Stimulated activated CD4-positive, alpha-beta T cell treated with anti-CD3 and anti-CD28 coated beads, Interleukin-1b, Interleukin-23, amount 100 ng/mL, for 4 hours (primary cell): ENCODE results near the gene TLCD5.

Source experiments
- DNase-seq, 2 donors: peaks; one replicate each; pipeline ENCODE4 v3.0.0-alpha.2; 2020; ENCODE audit warnings: low read depth in 2 of 2

TLCD5 gene

DNA sequence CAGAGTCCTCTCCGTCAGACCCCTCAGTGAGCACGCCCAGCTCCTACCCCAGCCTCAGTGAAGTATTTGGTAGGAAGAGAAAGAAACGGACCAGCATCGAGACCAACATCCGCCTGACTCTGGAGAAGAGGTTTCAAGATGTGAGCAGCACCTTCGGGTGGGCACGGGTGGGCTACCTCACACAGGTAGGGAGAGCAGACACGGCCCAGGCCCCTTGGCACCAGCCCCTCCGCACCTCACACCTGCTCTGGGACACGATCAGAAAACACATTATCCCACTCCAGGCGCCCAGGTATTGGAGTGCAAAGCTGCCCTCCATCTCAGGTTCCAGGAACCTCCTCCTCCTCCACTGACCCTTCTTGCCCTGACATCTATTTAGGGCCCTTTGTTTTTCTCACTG is 17.6 kb upstream of the TLCD5 start:
- DNase-seq = no peak

DNA sequence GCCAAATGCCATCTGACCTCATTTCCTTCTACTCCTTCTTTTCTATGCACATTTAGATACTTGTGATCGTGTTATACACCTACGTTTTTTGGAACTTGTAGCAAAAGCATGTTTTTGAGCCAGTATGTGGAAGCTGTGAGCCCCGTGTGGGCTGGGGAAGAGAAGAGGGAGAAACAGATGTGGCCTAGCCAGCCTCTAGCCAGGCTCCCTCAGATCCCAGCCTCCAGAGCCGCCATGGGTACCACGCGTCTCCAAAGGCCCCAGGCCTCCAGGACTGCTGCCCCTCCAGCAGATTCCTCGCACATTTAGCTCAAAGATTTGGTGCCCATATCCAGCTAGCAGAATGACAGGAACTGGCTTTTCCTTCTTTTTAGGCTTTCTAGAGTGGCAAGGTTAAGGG is 17.0 kb upstream of the TLCD5 start:
- no peak for DNase-seq

DNA sequence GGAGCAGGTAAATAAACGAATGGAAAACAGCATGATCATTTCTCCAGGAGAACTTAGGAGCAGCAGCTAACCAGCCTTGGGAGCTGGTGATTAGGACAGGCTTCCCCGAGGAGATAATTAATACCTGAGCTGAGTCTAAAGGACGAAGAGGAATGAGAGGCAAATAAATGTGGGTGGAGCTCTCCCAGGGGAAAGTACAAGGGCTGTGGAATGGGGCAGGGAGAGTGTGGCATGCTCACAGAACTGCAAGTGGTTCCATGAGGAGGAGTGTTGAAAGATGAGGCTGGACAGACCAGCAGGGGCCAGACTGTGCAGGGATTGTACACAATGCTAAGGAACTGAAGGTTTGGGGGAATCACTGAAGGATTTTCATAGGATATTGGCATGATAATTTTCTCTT is 14.2 kb upstream of the TLCD5 start:
- no peak for DNase-seq

DNA sequence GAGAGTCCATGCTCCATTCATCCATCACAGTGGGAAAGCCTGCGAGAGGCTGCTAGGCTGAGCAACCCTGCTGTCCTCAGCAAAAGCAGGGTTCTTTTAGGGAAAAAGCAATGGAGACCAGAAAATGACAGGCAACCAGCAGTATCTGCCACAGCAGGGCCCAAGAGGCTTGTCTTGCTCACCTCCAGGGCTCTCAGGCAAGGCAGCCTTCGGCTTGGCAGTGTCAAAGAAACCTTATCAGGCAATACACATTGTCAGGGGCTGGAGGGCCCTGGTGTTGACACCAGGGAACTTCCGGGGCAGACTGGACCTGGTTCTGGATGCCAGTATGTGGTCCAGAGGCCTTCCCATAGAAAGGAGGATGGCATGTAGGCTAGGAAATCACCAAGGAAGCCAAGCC is 10.2 kb upstream of the TLCD5 start:
- no peak for DNase-seq

- DNase-seq = no peak
Measured at GRCh38 chr11:120316880-120317688, 8.0 kb upstream of the TLCD5 start.

- DNase-seq = no peak
Measured at GRCh38 chr11:120317689-120318480, 7.2 kb upstream of the TLCD5 start.

DNA sequence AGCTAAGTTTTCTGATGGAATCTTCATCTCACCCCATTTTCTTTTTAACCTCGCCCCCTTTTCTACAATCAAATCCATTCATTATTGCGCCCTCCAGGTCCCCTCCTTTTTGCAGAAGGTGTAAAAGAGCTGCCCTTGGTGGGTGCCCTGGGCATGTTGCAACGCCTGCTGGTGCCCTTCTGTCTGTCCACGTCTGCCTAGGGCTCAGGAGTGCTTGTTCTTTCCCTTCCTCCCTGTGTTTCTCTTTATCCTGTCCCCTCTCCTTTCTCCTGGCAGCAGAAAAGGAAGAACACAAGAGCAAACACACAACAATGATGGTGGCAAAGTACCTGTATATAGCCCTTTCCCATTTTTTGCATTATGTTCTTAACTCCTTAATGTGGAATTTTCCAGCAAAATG is 6.2 kb upstream of the TLCD5 start:
- DNase-seq = no peak

DNA sequence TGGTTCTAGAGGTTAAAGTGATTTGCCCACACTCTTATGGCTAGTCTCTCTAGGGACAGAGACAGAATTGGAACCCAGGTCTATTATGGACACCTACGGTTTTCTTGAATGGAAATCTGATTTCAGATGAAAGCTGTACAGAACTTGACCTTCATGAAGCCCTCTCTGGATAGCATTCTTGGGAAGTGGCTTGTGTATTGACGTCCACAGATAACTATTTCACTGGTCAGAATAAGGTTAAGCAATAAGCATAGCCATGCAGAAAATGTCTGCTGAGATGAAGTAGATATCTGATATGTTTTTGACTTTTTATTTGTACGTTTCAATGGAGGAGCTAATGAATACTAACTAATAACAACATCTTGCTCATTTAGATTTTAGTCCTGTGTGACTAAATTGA is 1.1 kb downstream of the TLCD5 start:
- DNase-seq = no peak

DNA sequence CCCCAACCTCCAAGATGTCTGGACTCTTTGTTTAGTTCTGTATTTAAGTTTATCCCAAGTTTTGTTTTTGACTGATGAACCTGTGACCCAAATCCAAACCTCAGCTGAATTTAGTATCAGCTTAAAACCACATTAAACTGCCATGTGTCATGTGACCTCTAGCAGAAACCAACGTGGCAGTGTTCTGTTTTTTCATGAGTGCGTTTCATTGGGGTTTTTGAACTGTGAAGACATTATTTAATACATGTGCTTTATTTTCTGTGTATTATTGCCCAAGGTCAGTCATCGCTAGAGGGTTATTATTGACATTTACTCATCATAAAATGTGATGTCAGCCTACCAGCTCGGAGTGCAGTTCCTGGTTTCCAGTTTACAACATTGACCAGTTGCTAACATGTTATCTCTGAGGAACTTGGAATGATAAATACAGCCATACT is 1.8 kb downstream of the TLCD5 start:
- DNase-seq = no peak

DNA sequence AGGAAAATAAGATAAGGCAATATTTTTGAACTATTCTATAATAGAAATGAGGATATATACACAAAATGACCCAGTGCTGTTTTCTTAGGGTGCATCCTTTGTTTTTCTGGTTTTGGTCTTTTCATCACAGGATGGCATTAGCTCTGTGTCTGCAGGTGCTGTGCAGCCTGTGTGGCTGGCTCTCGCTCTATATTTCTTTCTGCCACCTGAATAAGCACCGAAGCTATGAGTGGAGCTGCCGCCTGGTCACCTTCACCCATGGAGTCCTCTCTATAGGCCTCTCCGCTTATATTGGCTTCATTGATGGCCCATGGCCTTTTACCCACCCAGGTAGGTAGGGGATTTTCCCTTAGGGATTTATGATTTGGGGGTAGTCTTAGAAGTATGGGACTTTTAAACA is 2.2 kb downstream of the TLCD5 start:
- DNase-seq = no peak

DNA sequence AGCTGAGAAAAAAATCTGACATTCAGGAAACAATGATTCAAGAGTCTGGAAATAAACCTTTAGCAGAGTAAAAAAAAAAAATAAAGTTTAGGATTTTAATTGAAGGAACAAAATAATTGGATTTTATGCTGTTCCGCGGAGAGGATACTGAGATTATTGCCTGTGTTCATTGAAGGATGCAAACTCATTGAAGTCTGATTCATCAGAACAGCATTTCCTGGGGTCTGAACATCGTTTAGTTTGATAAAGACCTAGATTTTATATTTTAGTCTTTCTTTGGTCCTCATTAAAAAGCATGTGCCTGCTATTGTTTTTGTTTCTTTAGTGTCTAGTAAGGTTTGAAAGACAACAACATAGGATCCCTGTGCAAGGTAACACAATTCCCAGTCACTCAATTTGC is 4.5 kb downstream of the TLCD5 start:
- DNase-seq = no peak

GRCh38 chr11:120330045-120330444 is 4.9 kb downstream of the TLCD5 start:
- no peak for DNase-seq

GRCh38 chr11:120331301-120331996 is 6.3 kb downstream of the TLCD5 start:
- no peak for DNase-seq

GRCh38 chr11:120332822-120333716 is 8.0 kb downstream of the TLCD5 start:
- DNase-seq = no peak

GRCh38 chr11:120333801-120334200 is 8.7 kb downstream of the TLCD5 start:
- DNase-seq = no peak

GRCh38 chr11:120334332-120334731 is 9.2 kb downstream of the TLCD5 start:
- DNase-seq = no peak

DNA sequence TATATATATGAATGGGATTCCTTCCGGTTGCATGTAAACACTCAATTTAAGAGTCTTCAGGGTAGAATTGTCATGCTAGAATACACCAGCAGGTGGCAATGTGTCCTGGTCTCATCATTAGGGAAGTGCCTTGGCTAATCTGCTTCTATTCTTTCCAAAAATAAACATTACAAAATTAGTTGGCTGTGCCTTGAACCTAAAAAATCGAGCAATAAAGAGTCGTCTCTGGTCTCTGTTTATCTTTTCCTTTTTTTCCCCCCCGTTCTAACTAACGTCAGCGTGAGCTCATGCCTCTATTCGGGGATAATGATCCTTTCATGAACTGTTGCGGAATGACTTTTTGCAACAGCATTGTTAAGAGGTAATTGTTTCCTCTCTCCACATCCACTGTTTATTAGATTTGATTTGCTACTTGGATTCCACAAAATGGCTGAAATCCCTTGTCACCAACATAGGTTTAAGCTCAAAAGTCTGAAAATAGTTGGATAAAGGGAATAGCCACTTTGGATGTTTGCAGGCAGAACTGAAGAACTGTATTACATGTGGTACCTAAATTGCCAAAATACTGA is 9.9 kb downstream of the TLCD5 start:
- DNase-seq = peak in 1 of 2 donors; percentile 61

GRCh38 chr11:120335556-120335907 is 10.4 kb downstream of the TLCD5 start:
- DNase-seq = no peak

GRCh38 chr11:120335908-120336640 is 11.0 kb downstream of the TLCD5 start, which contains the start of gene ARHGEF12:
TSS of gene ARHGEF12 (plus strand) at chr11:120336413. CDS start at chr11:120337244, 831 bp downstream.
- DNase-seq = peak; percentile 67 to 79

DNA sequence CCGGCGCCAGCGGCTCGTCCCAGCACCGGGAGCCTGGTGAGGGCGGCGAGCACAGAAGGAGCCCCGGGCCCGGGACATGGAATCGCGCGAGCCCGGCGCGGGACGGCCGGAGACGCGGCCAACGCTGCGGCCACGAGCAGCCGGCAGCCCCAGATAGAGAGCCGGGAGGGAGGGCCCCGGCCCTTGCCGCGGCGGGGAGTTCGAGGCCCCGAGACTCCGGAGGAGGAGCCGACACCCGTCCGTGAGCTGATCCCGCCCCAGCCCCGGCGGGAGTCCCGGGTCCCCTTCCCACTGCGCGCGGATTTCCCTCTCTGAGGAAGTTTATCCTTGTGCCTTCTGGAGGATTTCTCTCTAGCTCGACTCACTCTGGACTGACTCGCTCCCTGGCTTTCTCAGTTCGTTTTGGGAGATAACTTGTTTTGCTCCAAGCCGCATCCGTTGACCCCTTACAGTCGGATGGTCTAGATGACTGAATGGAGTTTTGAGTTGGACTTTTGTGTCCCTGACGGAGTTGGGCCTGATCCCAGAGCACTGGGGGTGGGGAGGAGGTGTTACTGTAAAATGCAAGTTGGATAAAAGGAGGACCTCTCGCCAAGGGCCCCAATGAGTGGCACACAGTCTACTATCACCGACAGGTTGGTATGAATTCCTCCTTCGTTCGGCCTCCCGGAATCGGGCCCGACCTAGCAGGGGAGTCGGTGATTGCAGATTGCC is 11.7 kb downstream of the TLCD5 start:
- peak in 1 of 2 donors; percentile 39 for DNase-seq
